ENCODE measurements around the gene OCA2.

OCA2 gene

DNA sequence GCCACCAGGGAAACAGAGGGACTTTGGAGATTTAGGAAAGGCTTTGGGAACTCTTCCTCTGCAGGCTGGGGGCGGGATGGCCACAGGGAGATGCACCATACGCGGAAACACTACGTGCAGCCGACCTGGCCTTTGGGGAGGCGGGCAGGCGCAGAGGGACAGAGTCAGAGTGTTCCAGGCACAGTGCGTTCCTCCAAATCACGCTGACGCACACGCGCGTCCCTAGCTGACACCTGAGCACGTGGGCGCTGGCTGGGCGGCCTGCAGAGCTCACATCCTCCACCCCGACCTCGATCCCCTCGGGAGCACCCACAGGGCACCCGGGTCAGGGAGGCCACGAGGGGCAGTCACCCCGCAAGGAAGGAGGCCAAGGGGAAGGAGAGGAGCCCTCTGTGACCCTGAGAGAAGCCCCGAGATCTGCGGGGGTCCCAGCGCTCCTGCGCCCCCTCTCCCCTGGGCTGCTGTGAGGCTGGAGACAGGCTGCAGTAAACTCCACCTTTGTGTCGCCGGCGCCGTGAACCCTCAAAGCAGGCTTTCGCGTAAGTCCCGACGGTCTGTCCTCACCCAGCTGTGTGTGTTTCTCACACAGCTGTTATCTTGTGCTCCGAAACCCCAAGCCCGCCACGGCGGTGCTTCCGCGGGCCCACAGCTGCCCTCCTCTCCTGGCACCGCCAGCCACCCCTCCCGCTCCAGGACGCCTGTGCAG, 196.3 kb downstream of the OCA2 start:
- no peaks in the 10 kb centered on the region for H3K36me3 ChIP-seq
- TF ChIP-seq CTCF (IDR thresholded peaks at IDR 0.05; ENCODE audit: low read depth, low read length), result no peak
- H3K27me3 ChIP-seq (ENCODE audit: insufficient read depth, low read depth, severe bottlenecking), result no peaks in the 10 kb centered on the region
- no peak overlapping the region for H3K4me3 ChIP-seq (ENCODE audit: low read depth, low read length)
- H3K9me3 ChIP-seq (ENCODE audit: severe bottlenecking), result no peaks in the 10 kb centered on the region
- no peak for DNase-seq
- no peak overlapping the region for H3K27ac ChIP-seq

GRCh38 chr15:27899583-27900285, 199.4 kb downstream of the OCA2 start:
- H3K27me3 ChIP-seq (ENCODE audit: insufficient read depth, low read depth, severe bottlenecking), result no peaks in the 10 kb centered on the region
- no peak overlapping the region for H3K27ac ChIP-seq
- no peak for DNase-seq
- no peaks in the 10 kb centered on the region for H3K9me3 ChIP-seq (ENCODE audit: severe bottlenecking)
- no peak for TF ChIP-seq CTCF (IDR thresholded peaks at IDR 0.05; ENCODE audit: low read depth, low read length)
- H3K36me3 ChIP-seq, result no peaks in the 10 kb centered on the region
- no peak overlapping the region for H3K4me3 ChIP-seq (ENCODE audit: low read depth, low read length)

DNA sequence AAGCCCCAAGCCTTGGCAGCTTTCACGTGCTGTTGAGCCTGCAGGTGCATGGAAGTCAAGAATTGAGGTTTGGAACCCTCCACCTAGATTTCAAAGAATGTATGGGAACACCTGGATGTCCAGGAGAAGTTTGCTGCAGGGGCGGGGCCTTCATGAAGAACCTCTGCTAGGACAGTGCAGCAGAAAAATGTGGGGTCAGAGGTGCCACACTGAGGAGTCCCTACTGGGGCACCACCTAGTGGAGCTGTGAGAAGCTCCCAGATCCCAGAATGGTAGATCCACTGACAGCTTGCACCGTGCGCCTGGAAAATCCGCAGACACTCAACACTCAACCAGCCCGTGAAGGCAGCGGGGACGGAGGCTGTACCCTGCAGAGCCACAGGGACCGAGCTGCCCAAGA, 201.6 kb downstream of the OCA2 start:
- no peak for DNase-seq
- no peak overlapping the region for H3K4me3 ChIP-seq (ENCODE audit: low read depth, low read length)
- H3K27ac ChIP-seq, result no peak overlapping the region
- peaks cover 9% of the 10 kb centered on the region for H3K9me3 ChIP-seq (ENCODE audit: severe bottlenecking)
- TF ChIP-seq CTCF (IDR thresholded peaks at IDR 0.05; ENCODE audit: low read depth, low read length), result peak; percentile 45
- no peaks in the 10 kb centered on the region for H3K36me3 ChIP-seq
- no peaks in the 10 kb centered on the region for H3K27me3 ChIP-seq (ENCODE audit: insufficient read depth, low read depth, severe bottlenecking)

GRCh38 chr15:27894645-27895044, 204.5 kb downstream of the OCA2 start:
- Histone ChIP-seq H3K27ac (no peak overlapping the region), H3K9me3 (ENCODE audit: severe bottlenecking) (peaks cover 9% of the 10 kb centered on the region), H3K4me3 (ENCODE audit: low read depth, low read length) (no peak overlapping the region), H3K27me3 (ENCODE audit: insufficient read depth, low read depth, severe bottlenecking) (no peaks in the 10 kb centered on the region), H3K36me3 (no peaks in the 10 kb centered on the region)
- DNase-seq, result no peak
- no peak for TF ChIP-seq CTCF (IDR thresholded peaks at IDR 0.05; ENCODE audit: low read depth, low read length)

DNA sequence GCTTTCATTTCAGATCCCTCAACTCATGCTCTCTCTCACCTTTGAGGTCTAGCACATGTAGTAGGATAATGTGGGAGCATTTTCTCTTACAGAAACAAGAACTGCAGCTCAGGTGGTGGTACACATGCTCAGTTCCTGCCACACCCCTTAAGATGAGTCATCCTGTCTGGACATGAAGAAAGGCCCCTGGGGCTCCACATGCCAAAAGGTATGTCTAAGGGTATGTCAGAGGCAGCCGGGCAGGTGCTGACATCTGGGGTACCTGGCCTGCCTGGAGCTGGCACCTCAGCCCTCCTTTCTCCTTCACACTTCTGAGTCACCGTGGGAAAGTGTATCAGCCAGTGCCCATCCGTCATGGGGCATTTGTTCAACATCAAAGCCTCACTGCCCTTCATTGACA, 209.9 kb downstream of the OCA2 start:
- Histone ChIP-seq H3K4me3 (ENCODE audit: low read depth, low read length) (no peak overlapping the region), H3K27me3 (ENCODE audit: insufficient read depth, low read depth, severe bottlenecking) (no peaks in the 10 kb centered on the region), H3K27ac (no peak overlapping the region), H3K36me3 (no peaks in the 10 kb centered on the region), H3K9me3 (ENCODE audit: severe bottlenecking) (peaks cover 9% of the 10 kb centered on the region)
- no peak for DNase-seq
- no peak for TF ChIP-seq CTCF (IDR thresholded peaks at IDR 0.05; ENCODE audit: low read depth, low read length)
